ENCODE results near the gene ERCC6. TPM values are rescaled to one million over a fixed set of nuclear protein-coding genes. Genes with fewer than 3 reads are reported as not detected.

Gene ERCC6
- total and polyA plus RNA-seq, 7 donors: 3.0 to 16.6 (median 10.9) TPM

DNA sequence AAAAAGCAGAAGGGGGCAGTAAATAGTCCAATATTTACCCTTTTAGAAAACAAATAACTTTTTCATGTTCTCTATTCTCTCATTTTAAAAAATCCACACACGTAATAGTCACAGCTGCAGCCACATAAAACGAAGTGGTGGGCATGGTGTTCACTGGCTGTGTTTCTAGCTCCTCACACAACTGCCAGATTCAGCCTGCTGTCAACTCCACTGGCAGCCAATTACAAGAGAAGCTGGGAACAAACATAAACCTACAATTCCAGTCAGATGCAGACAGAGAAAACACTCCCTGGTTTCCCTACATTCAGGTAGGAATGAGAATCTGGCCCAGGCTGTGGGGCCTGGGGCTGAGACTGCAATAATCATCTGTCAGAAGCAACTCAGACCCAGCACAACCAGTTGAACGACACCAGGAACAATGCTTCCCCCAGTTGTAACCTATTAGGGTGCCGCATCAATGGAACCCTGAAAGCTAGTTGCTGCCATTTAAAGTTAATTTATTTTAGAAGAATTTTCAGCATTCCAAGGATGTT, 29.1 kb downstream of the ERCC6 start:
- Histone ChIP-seq H3K27ac (no peak overlapping the region), H3K36me3 (peaks cover 0 to 10% (median 0%) of the 10 kb centered on the region in 4 donors), H3K27me3 (no peaks in the 10 kb centered on the region), H3K4me3 (no peak overlapping the region), H3K4me1 (peaks cover 0 to 22% (median 19%) of the 10 kb centered on the region in 4 donors), H3K9me3 (no peaks in the 10 kb centered on the region)
- TF ChIP-seq POLR2AphosphoS5 (IDR thresholded peaks at IDR 0.05) (no peak), CTCF (IDR thresholded peaks at IDR 0.05) (no peak), EP300 (IDR thresholded peaks at IDR 0.05) (no peak), POLR2A (IDR thresholded peaks at IDR 0.05) (no peak)
- intact Hi-C loops (cut with DNase I): loop anchor here (10.0 kb wide), 2 partner anchors 525 to 855 kb away; no protein-coding TSS in a partner anchor
- DNase-seq: no peak
- 91 to 96% methylated on average over 4 of the region's 4 CpGs for WGBS, 2 donors

DNA sequence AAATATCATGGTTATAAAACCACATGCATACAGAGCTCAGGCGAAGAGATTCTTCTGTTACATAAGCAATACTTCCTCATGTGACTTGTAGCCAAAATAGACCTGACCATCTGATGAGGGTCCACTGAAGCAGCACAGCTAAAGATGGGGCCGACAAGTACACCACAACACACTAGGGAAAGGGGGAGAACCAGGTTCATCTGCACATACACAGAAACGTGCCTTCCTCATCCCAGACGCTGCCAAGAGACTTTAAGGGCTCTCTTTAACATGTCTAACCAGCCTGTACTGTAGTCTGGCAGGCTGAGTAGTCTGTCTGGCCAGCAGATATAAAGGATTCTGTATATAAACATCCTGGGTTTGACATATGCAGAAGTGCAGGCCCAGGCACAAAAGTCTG, 30.3 kb downstream of the ERCC6 start:
- WGBS, 2 donors: 50 to 75% methylated on average over 4 of the region's 4 CpGs
- peaks cover 0 to 22% (median 19%) of the 10 kb centered on the region in 4 donors for H3K4me1 ChIP-seq
- H3K4me3 ChIP-seq: no peak overlapping the region
- peaks cover 0 to 13% (median 0%) of the 10 kb centered on the region in 4 donors for H3K36me3 ChIP-seq
- no peaks in the 10 kb centered on the region for H3K27me3 ChIP-seq
- intact Hi-C loops (cut with DNase I): no loop called here
- no peak for TF ChIP-seq POLR2AphosphoS5 (IDR thresholded peaks at IDR 0.05)
- no peak for DNase-seq
- H3K9me3 ChIP-seq: no peaks in the 10 kb centered on the region
- peak overlapping the region in 2 of 4 donors; percentile 17 to 51 for H3K27ac ChIP-seq

DNA sequence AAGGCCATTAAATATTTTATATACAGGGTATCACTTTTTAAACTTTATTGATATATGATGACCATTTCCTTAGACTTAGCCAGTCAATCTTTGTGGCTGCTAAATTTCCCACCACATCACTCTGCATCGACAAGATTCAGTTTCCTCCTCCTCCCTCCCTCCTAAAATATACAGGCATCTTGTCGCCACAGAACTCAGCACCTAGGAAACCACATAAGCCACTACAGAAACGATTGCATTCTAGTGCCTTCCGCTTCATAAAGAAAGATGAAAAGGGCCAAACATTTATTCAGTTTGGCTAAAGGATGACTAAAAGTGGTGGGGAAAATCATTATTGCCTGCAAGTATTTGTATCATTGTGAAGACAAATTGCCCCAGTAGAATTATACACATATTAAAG, 30.7 kb downstream of the ERCC6 start:
- WGBS, 2 donors: 42 to 78% methylated on average over 4 of the region's 4 CpGs
- H3K36me3 ChIP-seq: peaks cover 0 to 13% (median 0%) of the 10 kb centered on the region in 4 donors

DNA sequence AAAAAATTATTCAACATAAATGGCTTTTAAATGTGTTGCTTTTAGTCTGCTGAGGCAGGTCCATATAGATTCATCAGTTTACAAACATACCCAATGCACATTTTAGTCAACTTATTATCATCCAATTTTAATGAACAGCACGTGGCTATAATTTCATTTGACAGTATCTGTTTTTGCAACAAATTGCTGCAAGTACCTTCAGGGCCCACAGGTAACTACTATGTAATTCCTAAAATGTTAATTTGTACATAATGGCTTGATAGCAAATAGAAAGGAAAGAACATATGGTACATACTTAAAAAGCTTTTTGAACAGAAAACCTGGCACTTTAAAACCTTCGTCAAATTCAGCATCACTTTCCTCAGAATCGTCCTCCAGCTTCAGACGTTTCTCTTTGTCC, 33.3 kb downstream of the ERCC6 start:
- no peaks in the 10 kb centered on the region for H3K9me3 ChIP-seq
- WGBS, 2 donors: 90 to 93% methylated on average over 4 of the region's 4 CpGs
- no peak overlapping the region for H3K4me3 ChIP-seq
- no peaks in the 10 kb centered on the region for H3K27me3 ChIP-seq
- H3K27ac ChIP-seq: no peak overlapping the region
- H3K4me1 ChIP-seq: peaks cover 0 to 22% (median 19%) of the 10 kb centered on the region in 4 donors
- H3K36me3 ChIP-seq: peaks cover 0 to 18% (median 0%) of the 10 kb centered on the region in 4 donors
- TF ChIP-seq EP300 (IDR thresholded peaks at IDR 0.05): no peak
- TF ChIP-seq POLR2A (IDR thresholded peaks at IDR 0.05): no peak
- no peak for TF ChIP-seq CTCF (IDR thresholded peaks at IDR 0.05)
- no peak for TF ChIP-seq POLR2AphosphoS5 (IDR thresholded peaks at IDR 0.05)
- DNase-seq: no peak
- intact Hi-C loops (cut with DNase I): no loop called here

More for the DNA sequence above, 30.7 kb downstream of the ERCC6 start:
- Histone ChIP-seq H3K27ac (peak overlapping the region in 2 of 4 donors; percentile 17 to 51), H3K27me3 (no peaks in the 10 kb centered on the region), H3K4me3 (no peak overlapping the region), H3K9me3 (no peaks in the 10 kb centered on the region), H3K4me1 (peaks cover 0 to 22% (median 19%) of the 10 kb centered on the region in 4 donors)
- DNase-seq: no peak
- intact Hi-C loops (cut with DNase I): no loop called here
- TF ChIP-seq POLR2A (IDR thresholded peaks at IDR 0.05) (no peak), POLR2AphosphoS5 (IDR thresholded peaks at IDR 0.05) (no peak), CTCF (IDR thresholded peaks at IDR 0.05) (no peak), EP300 (IDR thresholded peaks at IDR 0.05) (no peak)

DNA sequence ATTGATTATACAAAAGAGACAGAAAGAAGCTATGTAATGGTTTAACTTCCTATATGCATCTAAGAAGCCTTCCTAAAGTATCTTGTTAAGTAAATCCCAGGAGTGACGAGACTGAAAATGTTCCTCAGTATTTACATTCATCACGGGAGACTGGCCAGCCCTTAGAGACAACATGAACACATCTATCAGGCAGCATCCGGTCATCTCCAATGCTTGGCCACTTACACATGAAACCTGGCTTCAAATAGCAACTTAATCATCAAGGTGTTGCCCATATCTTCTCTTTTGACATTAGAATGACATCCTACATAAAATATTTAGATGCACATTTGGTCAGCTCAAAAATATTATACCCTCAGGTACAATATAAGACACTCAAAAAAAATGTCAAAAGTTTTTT, 33.8 kb downstream of the ERCC6 start:
- Histone ChIP-seq H3K27me3 (no peaks in the 10 kb centered on the region), H3K36me3 (peaks cover 0 to 22% (median 0%) of the 10 kb centered on the region in 4 donors), H3K4me3 (no peak overlapping the region), H3K27ac (no peak overlapping the region), H3K4me1 (peaks cover 0 to 22% (median 19%) of the 10 kb centered on the region in 4 donors), H3K9me3 (no peaks in the 10 kb centered on the region)
- WGBS, 2 donors: 80 to 94% methylated on average over 3 of the region's 3 CpGs
- DNase-seq: no peak
- intact Hi-C loops (cut with DNase I): no loop called here
- TF ChIP-seq POLR2A (IDR thresholded peaks at IDR 0.05) (no peak), EP300 (IDR thresholded peaks at IDR 0.05) (no peak), CTCF (IDR thresholded peaks at IDR 0.05) (no peak), POLR2AphosphoS5 (IDR thresholded peaks at IDR 0.05) (no peak)

Measured in sigmoid colon (tissue), 7 donors.